A549 (cell line): Measurements from ENCODE around the gene ALS2. TPM values are rescaled to one million over a fixed set of nuclear protein-coding genes. Genes with fewer than 3 reads are reported as not detected.

Experiments
- ATAC-seq, 2 experiments: fragments of 200-7000 bp in 1 of 2; fragments of >200 bp in 1 of 2; cut with Nextera tagmentation in 1 of 2; cut with Tn5 transposase in 1 of 2; 3 replicates each; pipeline versions ENCODE4 v1.8.0 to v1.9.1; 2018 to 2020; ENCODE audit warnings: mild to moderate bottlenecking in 1 of 2, moderate library complexity in 1 of 2
- CTCF ChIA-PET: fragments of 300-600 bp; sonication (Branson Sonifier 250); formaldehyde crosslinking; extraction: SDS; loops from one replicate; lab custom pipeline; 2021; ENCODE audit warnings: antibody characterized with exemption, inconsistent platforms; lab: Yijun Ruan, JAX
- POLR2A ChIA-PET: fragments of 350-600 bp; formaldehyde crosslinking; extraction: SDS; loops from one replicate; lab custom pipeline; 2021; ENCODE audit warnings: antibody characterized with exemption, inconsistent platforms; lab: Yijun Ruan, JAX
- DNase-seq, 2 experiments: peaks; one replicate each; pipeline versions ENCODE4 v3.0.0 to v3.0.0-alpha.2; 2011 to 2016; ENCODE audit warnings: low read depth in 1 of 2, low spot score in 1 of 2
- FAIRE-seq: peaks from 2 replicates; lab custom pipeline; 2011; peaks lifted over from hg19 to GRCh38; lab: Jason Lieb, UNC
- H3K27ac ChIP-seq, 2 experiments: fragments of >200 bp; sonication (Bioruptor Twin); formaldehyde crosslinking; 3 replicates each; pipeline ENCODE4 v1.5.1; 2016 to 2017
- H3K4me1 ChIP-seq: fragments of >200 bp; sonication (Bioruptor Twin); formaldehyde crosslinking; 3 replicates; pipeline ENCODE4 v1.6.1; 2016
- H3K4me2 ChIP-seq: fragments of >200 bp; sonication (Bioruptor Twin); formaldehyde crosslinking; 3 replicates; pipeline ENCODE4 v1.6.1; 2016
- H3K4me3 ChIP-seq: fragments of >200 bp; sonication (Bioruptor Twin); formaldehyde crosslinking; 3 replicates; pipeline ENCODE4 v1.5.1; 2016
- H3K9me3 ChIP-seq: fragments of >200 bp; sonication (Bioruptor Twin); formaldehyde crosslinking; 3 replicates; pipeline ENCODE4 v1.6.1; 2016
- BHLHE40 ChIP-seq: IDR thresholded peaks from 2 replicates; pipeline ENCODE4 v1.6.1; 2012; ENCODE audit warnings: low read depth, low read length, inconsistent platforms
- CBX2 ChIP-seq: fragments of 200-600 bp; sonication (generic); IDR thresholded peaks from 2 replicates; pipeline ENCODE4 v1.6.1; 2016; ENCODE audit warnings: low read depth, mild to moderate bottlenecking, borderline replicate concordance
- CBX8 ChIP-seq: fragments of 200-600 bp; sonication (generic); IDR thresholded peaks from 2 replicates; pipeline ENCODE4 v1.6.1; 2016
- CHD2 ChIP-seq: fragments of 150-350 bp; IDR thresholded peaks from 2 replicates; pipeline ENCODE4 v1.6.1; 2014; ENCODE audit warnings: low read length; ENCODE audit not compliant: partially characterized antibody
- ESRRA ChIP-seq: fragments of 150-350 bp; IDR thresholded peaks from 2 replicates; pipeline ENCODE4 v1.6.1; 2014; ENCODE audit warnings: mild to moderate bottlenecking, low read length, borderline replicate concordance
- FOSB ChIP-seq: fragments of 250-450 bp; sonication (Bioruptor Pico); IDR thresholded peaks from 2 replicates; pipeline ENCODE4 v1.5.0; 2020; ENCODE audit warnings: mild to moderate bottlenecking, moderate library complexity
- FOSL2 ChIP-seq, 2 experiments: fragments of 450-650 bp in 1 of 2; fragments of >200 bp in 1 of 2; sonication (Bioruptor Twin) in 1 of 2; formaldehyde crosslinking; IDR thresholded peaks; 2 replicates each; pipeline versions ENCODE4 v1.5.0 to v1.6.1; 2016 to 2020; ENCODE audit warnings: mild to moderate bottlenecking in 1 of 2, moderate library complexity in 1 of 2
- HDAC2 ChIP-seq: fragments of 200-600 bp; sonication (generic); IDR thresholded peaks from 2 replicates; pipeline ENCODE4 v1.6.1; 2016
- HOXB13 ChIP-seq: fragments of 250-450 bp; sonication (Bioruptor Pico); IDR thresholded peaks from 2 replicates; pipeline ENCODE4 v1.5.0; 2020; ENCODE audit warnings: low read depth, mild to moderate bottlenecking, moderate library complexity
- HOXB5 ChIP-seq: fragments of 250-450 bp; sonication (Bioruptor Pico); IDR thresholded peaks from 2 replicates; pipeline ENCODE4 v1.5.0; 2020; ENCODE audit warnings: mild to moderate bottlenecking, moderate library complexity
- JUN ChIP-seq, 2 experiments: fragments of >200 bp; sonication (Bioruptor Twin); formaldehyde crosslinking; IDR thresholded peaks; 2 replicates in 1 of 2; 3 replicates in 1 of 2; pipeline ENCODE4 v1.6.1; 2016 to 2017
- KDM1A ChIP-seq: fragments of 200-600 bp; sonication (generic); IDR thresholded peaks from 2 replicates; pipeline ENCODE4 v1.6.1; 2016; ENCODE audit warnings: low read depth, mild to moderate bottlenecking
- KDM5A ChIP-seq: fragments of 200-600 bp; sonication (generic); IDR thresholded peaks from 2 replicates; pipeline ENCODE4 v1.6.1; 2016; ENCODE audit warnings: antibody characterized with exemption, mild to moderate bottlenecking
- MAZ ChIP-seq: fragments of 150-350 bp; IDR thresholded peaks from 2 replicates; pipeline ENCODE4 v1.6.1; 2014; ENCODE audit warnings: antibody characterized with exemption, low read depth, low read length, borderline replicate concordance
- NFE2L2 ChIP-seq: fragments of 150-350 bp; conservative IDR thresholded peaks from 2 replicates; pipeline ENCODE4 v1.6.1; 2014; ENCODE audit warnings: low read length
- NPAS2 ChIP-seq: fragments of 250-450 bp; sonication (Bioruptor Pico); IDR thresholded peaks from 2 replicates; pipeline ENCODE4 v1.8.0; 2022; ENCODE audit warnings: mild to moderate bottlenecking, moderate library complexity, borderline replicate concordance
- PHF8 ChIP-seq: fragments of 200-600 bp; sonication (generic); IDR thresholded peaks from 2 replicates; pipeline ENCODE4 v1.6.1; 2016; ENCODE audit warnings: low read depth, mild to moderate bottlenecking, antibody characterized with exemption, moderate library complexity, borderline replicate concordance
- RFX5 ChIP-seq: fragments of 450-650 bp; IDR thresholded peaks from 2 replicates; pipeline ENCODE4 v1.7.1; 2014; ENCODE audit warnings: antibody characterized with exemption, mild to moderate bottlenecking, moderate library complexity
- RNF2 ChIP-seq: fragments of 200-600 bp; sonication (generic); IDR thresholded peaks from 2 replicates; pipeline ENCODE4 v1.6.1; 2016; ENCODE audit warnings: low read depth, mild to moderate bottlenecking, antibody characterized with exemption, moderate library complexity, borderline replicate concordance
- SREBF2 ChIP-seq: fragments of 450-650 bp; IDR thresholded peaks from 2 replicates; pipeline ENCODE4 v1.6.1; 2014; ENCODE audit warnings: mild to moderate bottlenecking, moderate library complexity
- ZFP36 ChIP-seq: fragments of 450-650 bp; IDR thresholded peaks from 2 replicates; pipeline ENCODE4 v1.6.1; 2014; ENCODE audit warnings: borderline replicate concordance; ENCODE audit not compliant: partially characterized antibody
- ZNF302 ChIP-seq: fragments of 250-450 bp; sonication (Bioruptor Pico); IDR thresholded peaks from 2 replicates; pipeline ENCODE4 v1.9.0; 2021; ENCODE audit warnings: inconsistent platforms, mild to moderate bottlenecking, moderate library complexity
- ZSCAN20 ChIP-seq: fragments of 250-450 bp; sonication (Bioruptor Pico); IDR thresholded peaks from 2 replicates; pipeline ENCODE4 v1.8.0; 2022; ENCODE audit warnings: mild to moderate bottlenecking, moderate library complexity
- WGBS: methylation state at CpG from one replicate; pipeline ENCODE4 v1.1.6; 2017; ENCODE audit errors: missing lambda C conversion rate; 5-methylcytosine and 5-hydroxymethylcytosine counted together
- polyA plus RNA-seq, 4 experiments: library from polyadenylated mRNA; depleted of rRNA in 3 of 4; stranded (reverse); fragments of >200 nt; fragmentation: RNase III in 1 of 4; extraction: RNeasy Plus Mini Kit Qiagen cat#74134 plus additional on column Dnase treatment in 1 of 4; gene quantifications; 2 replicates in 3 of 4; 3 replicates in 1 of 4; pipeline ENCODE4 v1.2.3, GENCODE V29; 2011 to 2017
- TF ChIP-seq, protein P1 (sequence below): IDR thresholded peaks from 2 replicates; pipeline ENCODE4 v1.6.1; 2012
- TF ChIP-seq, protein P2 (sequence below): fragments of 450-650 bp; IDR thresholded peaks from 2 replicates; pipeline ENCODE4 v1.6.1; 2014; ENCODE audit warnings: antibody characterized with exemption
- TF ChIP-seq, protein P3 (sequence below): fragments of >200 bp; sonication (Bioruptor Twin); formaldehyde crosslinking; IDR thresholded peaks from 2 replicates; pipeline ENCODE4 v1.6.1; 2016
- TF ChIP-seq, protein P4 (sequence below): fragments of >200 bp; sonication (Bioruptor Twin); formaldehyde crosslinking; IDR thresholded peaks from 3 replicates; pipeline ENCODE4 v1.6.1; 2016

ALS2 gene
- polyA plus RNA-seq, 2 of the 4 experiments (the other 2 are of a cell fraction) = 18.1 to 23.3 TPM

DNA sequence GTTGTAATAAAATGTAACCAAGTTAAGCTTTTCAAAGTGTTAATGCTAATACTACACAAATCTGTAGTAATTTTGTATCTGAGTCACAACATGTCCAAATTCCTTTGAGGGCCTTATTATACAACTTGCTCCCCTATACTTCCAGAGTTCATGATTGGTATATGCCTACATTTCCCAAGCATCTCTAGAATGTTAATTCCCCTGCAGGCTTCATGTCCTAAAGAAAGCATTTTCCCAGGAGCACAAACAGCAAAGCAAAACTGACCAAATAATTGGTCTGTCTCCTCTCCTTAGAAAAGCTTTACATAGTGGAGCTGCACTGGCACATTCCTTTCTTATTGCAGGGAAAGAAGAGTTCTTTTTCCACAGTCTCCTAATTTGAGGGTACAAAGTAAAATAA lies 3.7 kb downstream of the ALS2 start:
- ChIA-PET POLR2A (no interaction called here), CTCF (no interaction called here)
- no peak for ATAC-seq

DNA sequence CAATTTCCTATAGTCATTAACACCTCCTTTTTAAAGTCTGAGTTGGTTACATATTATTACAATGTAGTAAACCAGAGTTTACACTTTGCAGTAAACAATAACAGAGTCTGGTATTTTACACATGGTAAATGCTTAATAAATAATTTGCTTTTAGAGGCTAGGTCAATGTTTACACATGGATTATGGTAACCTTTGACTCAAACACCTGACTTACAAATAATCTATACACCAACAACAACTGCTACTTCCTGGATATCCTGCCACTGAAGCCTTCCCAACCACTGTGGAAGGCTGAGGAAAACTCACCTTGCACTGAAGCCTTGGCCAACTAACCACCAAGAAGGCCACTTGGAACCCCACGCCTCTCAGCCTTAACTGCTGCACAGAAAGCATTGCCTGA lies 5.4 kb downstream of the ALS2 start:
- ATAC-seq (no peak), FAIRE-seq (no peak), DNase-seq (no peak)
- no peak overlapping the region for H3K4me2 ChIP-seq
- POLR2A ChIA-PET = no interaction called here
- no peak overlapping the region for H3K27ac ChIP-seq
- CTCF ChIA-PET = no interaction called here
- TF ChIP-seq MAZ (no peak), FOSB (CRISPR knock-in tag) (no peak), ZSCAN20 (CRISPR knock-in tag) (no peak), CHD2 (no peak), RNF2 (no peak)
- TF ChIP-seq, all 56 proteins: peak for 0
- no CpG with 5 or more reads among the region's 1 CpG for WGBS
- Histone ChIP-seq H3K9me3 (no peaks in the 10 kb centered on the region), H3K4me3 (no peak overlapping the region), H3K4me1 (peaks cover 30% of the 10 kb centered on the region)

More for the DNA sequence above, 3.7 kb downstream of the ALS2 start:
- DNase-seq (no peak), FAIRE-seq (no peak)
- Histone ChIP-seq H3K9me3 (no peaks in the 10 kb centered on the region), H3K4me2 (no peak overlapping the region), H3K4me3 (no peak overlapping the region), H3K27ac (no peak overlapping the region), H3K4me1 (peaks cover 33% of the 10 kb centered on the region)
- TF ChIP-seq ZNF302 (no peak), BHLHE40 (no peak), JUN (IDR thresholded peaks at IDR 0.05) (no peak), NPAS2 (CRISPR knock-in tag) (no peak), FOSL2 (IDR thresholded peaks at IDR 0.05) (no peak), FOSL2 (CRISPR knock-in tag; IDR thresholded peaks at IDR 0.05) (no peak), KDM1A (no peak), SREBF2 (no peak), HOXB13 (no peak), HDAC2 (no peak)
- TF ChIP-seq, protein P1, sequence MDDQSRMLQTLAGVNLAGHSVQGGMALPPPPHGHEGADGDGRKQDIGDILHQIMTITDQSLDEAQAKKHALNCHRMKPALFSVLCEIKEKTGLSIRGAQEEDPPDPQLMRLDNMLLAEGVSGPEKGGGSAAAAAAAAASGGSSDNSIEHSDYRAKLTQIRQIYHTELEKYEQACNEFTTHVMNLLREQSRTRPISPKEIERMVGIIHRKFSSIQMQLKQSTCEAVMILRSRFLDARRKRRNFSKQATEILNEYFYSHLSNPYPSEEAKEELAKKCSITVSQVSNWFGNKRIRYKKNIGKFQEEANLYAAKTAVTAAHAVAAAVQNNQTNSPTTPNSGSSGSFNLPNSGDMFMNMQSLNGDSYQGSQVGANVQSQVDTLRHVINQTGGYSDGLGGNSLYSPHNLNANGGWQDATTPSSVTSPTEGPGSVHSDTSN = no peak

DNA sequence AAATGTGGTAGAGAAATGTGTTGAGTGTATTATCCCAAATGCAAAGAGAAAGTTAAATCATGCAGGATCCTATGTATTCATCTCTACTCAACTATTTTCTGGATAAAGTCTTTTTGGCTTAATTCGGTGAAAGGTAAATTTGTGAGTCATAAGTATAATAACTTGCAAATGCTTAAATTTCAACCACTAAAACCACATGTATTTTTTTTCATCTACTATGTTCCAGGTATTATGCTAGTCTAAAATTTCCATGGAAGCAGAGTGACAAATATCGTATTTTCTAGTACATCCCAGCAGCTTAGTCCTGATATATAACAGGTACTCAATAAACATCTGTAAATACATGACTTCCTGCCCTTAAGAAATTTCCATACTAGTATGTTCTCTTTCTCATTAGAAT lies 6.2 kb downstream of the ALS2 start:
- no peak for DNase-seq
- no peaks in the 10 kb centered on the region for H3K9me3 ChIP-seq
- ChIA-PET POLR2A (no interaction called here), CTCF (no interaction called here)
- H3K4me2 ChIP-seq = no peak overlapping the region
- WGBS = 89% methylated on average over 2 of the region's 2 CpGs
- TF ChIP-seq, protein P2, sequence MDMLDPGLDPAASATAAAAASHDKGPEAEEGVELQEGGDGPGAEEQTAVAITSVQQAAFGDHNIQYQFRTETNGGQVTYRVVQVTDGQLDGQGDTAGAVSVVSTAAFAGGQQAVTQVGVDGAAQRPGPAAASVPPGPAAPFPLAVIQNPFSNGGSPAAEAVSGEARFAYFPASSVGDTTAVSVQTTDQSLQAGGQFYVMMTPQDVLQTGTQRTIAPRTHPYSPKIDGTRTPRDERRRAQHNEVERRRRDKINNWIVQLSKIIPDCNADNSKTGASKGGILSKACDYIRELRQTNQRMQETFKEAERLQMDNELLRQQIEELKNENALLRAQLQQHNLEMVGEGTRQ = no peak
- TF ChIP-seq ZFP36 (no peak), CBX8 (no peak), RFX5 (no peak), JUN (IDR thresholded peaks at IDR 0.05) (no peak), KDM5A (no peak), CBX2 (no peak), KDM1A (no peak), ZNF302 (no peak), CHD2 (no peak), ESRRA (no peak), HOXB5 (no peak), NFE2L2 (no peak), MAZ (no peak), PHF8 (no peak)
- TF ChIP-seq, protein P3, sequence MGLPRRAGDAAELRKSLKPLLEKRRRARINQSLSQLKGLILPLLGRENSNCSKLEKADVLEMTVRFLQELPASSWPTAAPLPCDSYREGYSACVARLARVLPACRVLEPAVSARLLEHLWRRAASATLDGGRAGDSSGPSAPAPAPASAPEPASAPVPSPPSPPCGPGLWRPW = no peak
- TF ChIP-seq, protein P4, sequence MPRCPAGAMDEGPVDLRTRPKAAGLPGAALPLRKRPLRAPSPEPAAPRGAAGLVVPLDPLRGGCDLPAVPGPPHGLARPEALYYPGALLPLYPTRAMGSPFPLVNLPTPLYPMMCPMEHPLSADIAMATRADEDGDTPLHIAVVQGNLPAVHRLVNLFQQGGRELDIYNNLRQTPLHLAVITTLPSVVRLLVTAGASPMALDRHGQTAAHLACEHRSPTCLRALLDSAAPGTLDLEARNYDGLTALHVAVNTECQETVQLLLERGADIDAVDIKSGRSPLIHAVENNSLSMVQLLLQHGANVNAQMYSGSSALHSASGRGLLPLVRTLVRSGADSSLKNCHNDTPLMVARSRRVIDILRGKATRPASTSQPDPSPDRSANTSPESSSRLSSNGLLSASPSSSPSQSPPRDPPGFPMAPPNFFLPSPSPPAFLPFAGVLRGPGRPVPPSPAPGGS = no peak
- no peak for FAIRE-seq
- H3K4me1 ChIP-seq = peaks cover 27% of the 10 kb centered on the region
- H3K4me3 ChIP-seq = no peak overlapping the region
- no peak overlapping the region for H3K27ac ChIP-seq
- no peak for ATAC-seq
